ENCODE results near the gene DNASE1L2.
A peak's percentile ranks its signal among the peaks of the same experiment; 100 is the strongest.

The DNASE1L2 gene

DNA sequence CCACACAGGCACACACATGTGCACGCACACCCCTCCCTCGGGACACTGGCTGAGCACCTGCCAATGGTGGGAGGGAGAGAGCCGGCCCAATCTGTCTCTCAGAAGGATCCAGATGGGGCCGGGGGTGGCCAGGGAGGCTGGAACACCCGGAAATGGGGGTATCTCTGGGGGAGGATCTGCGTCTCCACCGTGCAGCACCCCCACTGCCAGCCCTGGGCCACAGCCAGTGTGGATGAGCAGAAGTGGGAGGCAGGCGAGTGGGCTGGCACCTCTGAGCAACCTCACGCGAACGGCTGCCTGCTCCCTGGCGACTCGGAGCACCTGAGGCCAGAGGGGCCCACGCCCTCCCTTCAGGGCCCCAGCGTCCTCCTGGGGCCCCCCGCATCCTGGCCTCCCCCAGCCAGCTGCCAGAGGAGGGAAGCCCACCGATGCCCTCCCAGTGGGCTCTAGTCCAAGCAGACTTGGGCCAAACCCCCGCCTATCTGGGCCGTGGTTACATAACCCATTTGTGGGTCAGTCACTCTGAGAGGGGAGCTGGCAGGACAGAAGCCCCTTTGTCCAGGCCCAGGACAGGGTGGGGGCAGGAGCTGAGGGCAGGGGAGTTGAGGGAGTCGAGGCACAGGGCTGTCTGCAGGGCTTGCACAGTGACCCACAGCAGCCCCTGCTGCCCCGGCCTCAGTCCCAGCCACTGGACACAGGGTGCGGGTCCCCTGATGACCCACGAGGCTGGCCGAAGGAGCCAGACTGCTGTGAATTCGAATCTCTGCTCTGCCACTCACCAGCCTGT lies 45.4 kb upstream of the DNASE1L2 start:
- TF ChIP-seq, protein P1, sequence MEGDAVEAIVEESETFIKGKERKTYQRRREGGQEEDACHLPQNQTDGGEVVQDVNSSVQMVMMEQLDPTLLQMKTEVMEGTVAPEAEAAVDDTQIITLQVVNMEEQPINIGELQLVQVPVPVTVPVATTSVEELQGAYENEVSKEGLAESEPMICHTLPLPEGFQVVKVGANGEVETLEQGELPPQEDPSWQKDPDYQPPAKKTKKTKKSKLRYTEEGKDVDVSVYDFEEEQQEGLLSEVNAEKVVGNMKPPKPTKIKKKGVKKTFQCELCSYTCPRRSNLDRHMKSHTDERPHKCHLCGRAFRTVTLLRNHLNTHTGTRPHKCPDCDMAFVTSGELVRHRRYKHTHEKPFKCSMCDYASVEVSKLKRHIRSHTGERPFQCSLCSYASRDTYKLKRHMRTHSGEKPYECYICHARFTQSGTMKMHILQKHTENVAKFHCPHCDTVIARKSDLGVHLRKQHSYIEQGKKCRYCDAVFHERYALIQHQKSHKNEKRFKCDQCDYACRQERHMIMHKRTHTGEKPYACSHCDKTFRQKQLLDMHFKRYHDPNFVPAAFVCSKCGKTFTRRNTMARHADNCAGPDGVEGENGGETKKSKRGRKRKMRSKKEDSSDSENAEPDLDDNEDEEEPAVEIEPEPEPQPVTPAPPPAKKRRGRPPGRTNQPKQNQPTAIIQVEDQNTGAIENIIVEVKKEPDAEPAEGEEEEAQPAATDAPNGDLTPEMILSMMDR (IDR thresholded peaks at IDR 0.05; ENCODE audit: low read depth, low read length, missing control alignments): no peak
- DNase-seq (ENCODE audit: low read depth): no peak
- no peak overlapping the region for H3K4me3 ChIP-seq (ENCODE audit: low read depth, low read length)

DNA sequence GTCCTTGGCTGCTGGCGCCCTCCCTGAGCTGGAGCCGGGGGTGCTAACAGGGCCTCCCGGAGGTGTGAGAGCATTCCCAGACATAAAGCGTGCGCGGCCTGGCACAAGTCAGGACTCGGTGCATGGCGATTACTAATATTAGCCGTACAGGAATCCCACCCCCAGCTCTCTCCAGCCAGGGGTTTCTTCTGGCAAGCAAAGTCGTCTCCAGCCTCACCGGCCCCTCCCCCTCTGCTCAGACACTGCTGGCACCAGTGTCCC lies 44.9 kb upstream of the DNASE1L2 start:
- no peak for DNase-seq (ENCODE audit: low read depth)
- no peak overlapping the region for H3K4me3 ChIP-seq (ENCODE audit: low read depth, low read length)
- TF ChIP-seq, protein P1 (IDR thresholded peaks at IDR 0.05; ENCODE audit: low read depth, low read length, missing control alignments): no peak

DNA sequence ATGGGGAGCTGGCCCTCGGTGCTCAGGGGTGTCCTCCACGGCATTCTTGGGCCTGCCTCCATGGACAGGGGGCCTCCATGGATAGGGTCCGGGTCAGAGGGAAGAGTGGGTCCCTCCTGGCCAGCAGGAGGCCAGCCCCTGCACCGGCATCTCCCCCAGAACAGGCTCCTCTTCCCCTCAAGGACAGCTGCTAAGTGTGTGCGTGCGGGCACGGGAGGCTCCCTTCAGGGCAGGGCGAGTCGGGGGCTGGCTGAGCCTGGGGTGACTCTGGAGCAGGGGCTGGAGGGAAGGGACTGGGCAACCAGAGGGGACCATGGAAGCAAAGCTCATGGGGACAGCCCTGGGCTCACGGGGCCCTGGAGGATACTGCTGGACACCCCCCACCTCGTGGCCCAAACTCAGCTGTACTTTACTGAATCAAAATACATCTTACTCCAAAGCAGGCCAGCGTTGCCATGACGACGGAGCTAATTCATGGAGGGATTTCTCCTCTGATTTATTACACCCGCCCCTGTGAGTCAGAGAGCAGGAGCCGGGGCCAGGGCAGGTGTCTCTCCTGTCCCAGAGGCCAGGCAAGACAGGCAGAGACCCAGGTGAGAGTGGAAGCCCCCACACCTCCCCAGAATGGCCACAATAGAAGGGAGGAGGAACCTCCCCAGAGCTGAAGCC lies 41.9 kb upstream of the DNASE1L2 start:
- no peak for DNase-seq (ENCODE audit: low read depth)
- TF ChIP-seq, protein P1 (IDR thresholded peaks at IDR 0.05; ENCODE audit: low read depth, low read length, missing control alignments): no peak
- H3K4me3 ChIP-seq (ENCODE audit: low read depth, low read length): no peak overlapping the region

DNA sequence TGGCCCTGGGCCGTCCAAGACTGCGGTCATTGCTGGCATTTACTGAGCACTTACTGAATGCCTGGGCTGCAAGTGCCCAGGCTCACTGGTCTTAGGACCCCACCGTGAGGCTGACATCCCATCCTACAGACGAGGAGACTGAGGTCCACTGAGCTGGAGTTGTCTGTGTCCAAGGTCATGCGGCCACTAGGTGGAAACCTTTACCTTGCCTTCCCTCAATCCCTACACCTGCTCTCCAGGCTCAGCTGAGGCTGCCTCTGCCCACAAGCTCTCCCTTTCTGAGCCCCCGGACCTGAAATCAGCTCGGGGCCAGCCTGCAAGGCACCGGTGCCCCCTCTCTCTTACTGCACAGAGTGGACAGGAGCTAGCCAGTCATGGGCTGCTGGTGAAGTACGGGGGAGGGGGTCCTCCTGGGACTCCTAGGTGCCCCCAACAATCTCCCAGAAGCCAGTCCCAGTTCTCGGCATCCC lies 41.4 kb upstream of the DNASE1L2 start:
- DNase-seq (ENCODE audit: low read depth): peak; percentile 27
- TF ChIP-seq, protein P1 (IDR thresholded peaks at IDR 0.05; ENCODE audit: low read depth, low read length, missing control alignments): peak; percentile 66
- H3K4me3 ChIP-seq (ENCODE audit: low read depth, low read length): no peak overlapping the region

DNA sequence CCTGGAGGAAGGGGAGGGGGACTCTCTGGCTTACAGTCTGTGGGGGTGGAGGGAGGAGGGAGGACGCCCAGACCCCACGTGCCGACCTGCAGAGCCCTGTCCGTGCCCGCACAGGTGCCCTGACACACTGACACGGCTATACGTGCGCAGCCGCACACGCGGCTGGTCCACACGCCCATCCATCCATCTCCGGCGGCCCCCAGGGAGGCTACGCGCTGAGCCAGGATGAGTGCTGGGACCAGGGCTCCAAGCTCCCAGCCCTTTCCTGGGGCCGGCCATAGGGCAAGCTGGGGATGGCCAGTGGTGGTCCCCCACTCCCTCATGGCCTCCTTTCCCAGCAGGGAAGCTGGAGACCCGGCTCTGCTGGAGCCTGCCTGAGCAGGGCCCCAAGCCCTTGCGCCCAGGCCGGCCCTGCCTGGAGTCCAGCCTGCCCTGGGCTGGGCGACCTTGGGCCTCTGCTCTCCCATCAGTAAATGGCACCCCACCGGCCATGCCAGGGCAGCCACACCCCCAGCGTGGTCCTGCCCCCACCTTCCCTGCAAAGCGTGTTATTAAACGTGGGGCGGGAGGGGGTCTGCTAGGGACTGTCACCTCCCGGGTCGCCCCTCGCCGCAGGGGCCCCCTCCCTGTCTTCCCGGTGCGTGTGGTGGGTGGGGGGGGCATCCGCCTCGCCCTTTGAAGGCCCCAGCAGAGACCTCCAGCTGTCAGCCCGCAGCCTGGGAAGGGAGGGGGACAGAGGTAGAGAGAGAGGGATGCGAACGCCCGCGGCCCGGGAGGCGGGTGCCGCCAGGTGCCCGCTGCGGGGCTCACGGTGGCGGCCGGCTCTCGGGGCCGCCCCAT lies 40.7 kb upstream of the DNASE1L2 start:
- no peak overlapping the region for H3K4me3 ChIP-seq (ENCODE audit: low read depth, low read length)
- TF ChIP-seq, protein P1 (IDR thresholded peaks at IDR 0.05; ENCODE audit: low read depth, low read length, missing control alignments): no peak
- no peak for DNase-seq (ENCODE audit: low read depth)

DNA sequence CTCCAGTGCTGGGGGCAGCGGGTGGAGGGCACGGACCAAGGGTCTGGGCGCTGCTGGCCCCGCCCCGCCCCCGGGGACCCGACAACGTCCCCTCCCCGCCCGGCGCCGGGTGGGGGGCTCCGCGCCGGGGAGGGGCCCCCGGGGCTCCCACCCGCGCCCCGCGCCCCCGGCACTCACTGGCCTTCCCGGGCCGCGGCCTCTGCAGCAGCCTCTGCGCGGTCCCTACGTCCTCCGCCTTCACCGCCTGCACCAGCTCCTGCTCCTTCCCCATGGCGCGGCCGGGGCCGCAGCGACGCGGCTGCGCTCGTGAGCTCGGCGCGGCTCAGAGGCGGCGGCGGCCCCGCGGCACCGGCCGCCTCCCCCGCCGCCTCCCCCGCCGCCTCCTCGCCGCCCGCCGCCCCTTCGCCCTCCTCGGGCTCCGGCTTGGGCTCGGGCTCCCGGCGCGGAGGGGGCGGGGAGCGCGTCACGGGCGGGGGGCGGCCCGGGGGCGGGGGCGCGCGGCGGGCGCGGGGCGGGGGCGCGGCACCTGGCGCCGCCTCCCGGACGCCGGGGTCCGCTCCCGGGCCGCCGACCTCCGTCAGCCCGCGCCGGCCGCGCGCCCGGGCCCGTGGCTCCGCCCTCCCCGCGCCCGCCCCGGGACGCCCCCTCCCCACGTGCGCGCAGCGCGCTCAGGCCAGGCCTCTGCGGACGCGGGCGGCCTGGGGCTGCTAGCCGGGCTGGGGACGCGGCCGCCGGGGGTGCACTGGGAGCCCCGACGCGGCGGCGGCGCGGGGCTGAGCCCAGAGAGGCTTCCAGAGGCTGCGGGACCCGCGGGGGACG lies 39.9 kb upstream of the DNASE1L2 start, which contains the start of gene CASKIN1:
Gene CASKIN1 (minus strand): TSS at position 444 of the 819 bp plus-strand sequence. CDS start 173 bp downstream, at position 271.
- H3K4me3 ChIP-seq (ENCODE audit: low read depth, low read length): no peak within 1 kb of the TSS
- no peak for DNase-seq (ENCODE audit: low read depth)
- TF ChIP-seq, protein P1 (IDR thresholded peaks at IDR 0.05; ENCODE audit: low read depth, low read length, missing control alignments): no peak
